ENCODE measurements around the gene RNASEH1. TPM values are rescaled to one million over a fixed set of nuclear protein-coding genes. Genes with fewer than 3 reads are reported as not detected.

RNASEH1 gene
- total and polyA plus RNA-seq, 2 experiments from 2014 or later = 15.3 to 25.6 TPM

DNA sequence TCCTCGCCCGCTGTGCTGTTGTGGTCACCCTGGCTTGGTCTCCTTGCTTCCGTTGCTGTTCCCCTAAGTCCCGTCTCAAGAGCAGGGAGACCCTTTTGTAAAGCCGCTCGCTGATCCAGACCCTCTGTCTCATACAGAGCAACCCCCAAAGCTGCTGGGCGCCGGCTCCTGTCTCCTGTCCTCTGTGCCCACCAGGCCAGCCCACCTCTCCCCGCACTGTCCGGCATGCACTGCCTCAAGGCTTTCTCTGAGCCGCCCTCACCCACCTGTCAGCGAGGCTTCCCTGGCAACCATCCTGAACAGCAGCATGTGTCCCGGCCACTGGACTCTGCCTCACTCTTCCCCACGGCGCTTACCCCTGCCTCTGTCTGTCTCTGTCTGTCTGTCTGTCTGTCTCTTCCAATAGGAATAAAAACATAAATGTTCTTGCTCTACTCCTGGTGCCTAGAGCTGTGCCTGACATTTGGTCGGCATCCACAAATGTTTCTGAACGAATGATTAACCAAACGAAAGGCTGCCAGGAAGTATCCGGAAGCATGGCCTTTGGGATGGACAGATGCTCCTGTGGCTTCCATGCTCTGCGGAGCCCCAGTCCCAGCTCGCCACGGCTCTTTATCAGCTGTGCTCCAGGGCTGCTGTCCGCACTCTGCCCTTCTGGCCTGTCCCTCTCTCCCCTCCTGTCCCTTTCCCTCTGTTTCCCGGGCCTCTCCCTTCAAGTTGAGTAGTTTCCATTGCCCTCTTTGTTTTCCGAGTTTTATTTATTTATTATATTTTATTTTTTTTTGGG, 44.6 kb upstream of the RNASEH1 start:
- WGBS (ENCODE audit: low lambda C conversion rate, missing lambda C conversion rate) = 86% methylated on average over 25 of the region's 25 CpGs
- Histone ChIP-seq H3K36me3 (replicated peaks; ENCODE audit: insufficient read depth, low read depth) (no peaks in the 10 kb centered on the region), H3K4me2 (no peak overlapping the region), H4K20me1 (ENCODE audit: insufficient read depth, poor library complexity, severe bottlenecking) (no peaks in the 10 kb centered on the region), H3K9me3 (ENCODE audit: low read depth) (no peaks in the 10 kb centered on the region), H3K27ac (no peak overlapping the region), H3K27me3 (no peaks in the 10 kb centered on the region), H3K4me3 (no peak overlapping the region), H3K4me1 (ENCODE audit: insufficient read depth) (no peaks in the 10 kb centered on the region), H2AFZ (no peak overlapping the region), H3K9me2 (replicated peaks; ENCODE audit: insufficient read depth) (no peaks in the 10 kb centered on the region), H3K79me2 (no peaks in the 10 kb centered on the region)
- DNase-seq (ENCODE audit: low spot score) = no peak
- TF ChIP-seq CTCF (IDR thresholded peaks at IDR 0.05; ENCODE audit: poor library complexity) = no peak
- no peak for TF ChIP-seq EZH2 (IDR thresholded peaks at IDR 0.05; ENCODE audit: borderline replicate concordance)
- no peak for TF ChIP-seq EZH2phosphoT487 (IDR thresholded peaks at IDR 0.05; ENCODE audit: low read depth, severe bottlenecking, unreplicated experiment)

GRCh38 chr2:3601561-3602271, 43.6 kb upstream of the RNASEH1 start:
- 83% methylated on average over 22 of the region's 22 CpGs for WGBS (ENCODE audit: low lambda C conversion rate, missing lambda C conversion rate)
- Histone ChIP-seq H3K79me2 (no peaks in the 10 kb centered on the region), H3K4me2 (no peak overlapping the region)

GRCh38 chr2:3600256-3600855, 42.2 kb upstream of the RNASEH1 start:
- Histone ChIP-seq H3K4me2 (no peak overlapping the region), H3K9me3 (ENCODE audit: low read depth) (no peaks in the 10 kb centered on the region), H3K4me1 (ENCODE audit: insufficient read depth) (no peaks in the 10 kb centered on the region), H3K4me3 (no peak overlapping the region), H3K79me2 (no peaks in the 10 kb centered on the region), H2AFZ (no peak overlapping the region), H4K20me1 (ENCODE audit: insufficient read depth, poor library complexity, severe bottlenecking) (no peaks in the 10 kb centered on the region), H3K27me3 (no peaks in the 10 kb centered on the region), H3K36me3 (replicated peaks; ENCODE audit: insufficient read depth, low read depth) (no peaks in the 10 kb centered on the region), H3K27ac (no peak overlapping the region), H3K9me2 (replicated peaks; ENCODE audit: insufficient read depth) (no peaks in the 10 kb centered on the region)
- TF ChIP-seq EZH2 (IDR thresholded peaks at IDR 0.05; ENCODE audit: borderline replicate concordance) (no peak), CTCF (IDR thresholded peaks at IDR 0.05; ENCODE audit: poor library complexity) (no peak), EZH2phosphoT487 (IDR thresholded peaks at IDR 0.05; ENCODE audit: low read depth, severe bottlenecking, unreplicated experiment) (no peak)
- WGBS (ENCODE audit: low lambda C conversion rate, missing lambda C conversion rate) = 87% methylated on average over 11 of the region's 11 CpGs
- DNase-seq (ENCODE audit: low spot score) = no peak

More at GRCh38 chr2:3601561-3602271, 43.6 kb upstream of the RNASEH1 start:
- Histone ChIP-seq H3K4me1 (ENCODE audit: insufficient read depth) (no peaks in the 10 kb centered on the region), H3K4me3 (no peak overlapping the region), H3K27ac (no peak overlapping the region), H4K20me1 (ENCODE audit: insufficient read depth, poor library complexity, severe bottlenecking) (no peaks in the 10 kb centered on the region), H3K27me3 (no peaks in the 10 kb centered on the region), H3K36me3 (replicated peaks; ENCODE audit: insufficient read depth, low read depth) (no peaks in the 10 kb centered on the region), H3K9me2 (replicated peaks; ENCODE audit: insufficient read depth) (no peaks in the 10 kb centered on the region), H2AFZ (no peak overlapping the region), H3K9me3 (ENCODE audit: low read depth) (no peaks in the 10 kb centered on the region)
- TF ChIP-seq CTCF (IDR thresholded peaks at IDR 0.05; ENCODE audit: poor library complexity) = no peak
- TF ChIP-seq EZH2 (IDR thresholded peaks at IDR 0.05; ENCODE audit: borderline replicate concordance) = no peak
- TF ChIP-seq EZH2phosphoT487 (IDR thresholded peaks at IDR 0.05; ENCODE audit: low read depth, severe bottlenecking, unreplicated experiment) = no peak
- no peak for DNase-seq (ENCODE audit: low spot score)
